Measurements from ENCODE around the gene FARP2. TPM values are rescaled to one million over a fixed set of nuclear protein-coding genes. Genes with fewer than 3 reads are reported as not detected.
"Not testable (repeated sequence)": the region's sequence is repeated elsewhere in the genome, so short reads cannot be mapped to it uniquely, and the experiment has no call there.

Gene FARP2
- total and polyA plus RNA-seq, 2 of the 4 experiments (the other 2 are of a cell fraction), result 17.1 to 30.8 TPM

DNA sequence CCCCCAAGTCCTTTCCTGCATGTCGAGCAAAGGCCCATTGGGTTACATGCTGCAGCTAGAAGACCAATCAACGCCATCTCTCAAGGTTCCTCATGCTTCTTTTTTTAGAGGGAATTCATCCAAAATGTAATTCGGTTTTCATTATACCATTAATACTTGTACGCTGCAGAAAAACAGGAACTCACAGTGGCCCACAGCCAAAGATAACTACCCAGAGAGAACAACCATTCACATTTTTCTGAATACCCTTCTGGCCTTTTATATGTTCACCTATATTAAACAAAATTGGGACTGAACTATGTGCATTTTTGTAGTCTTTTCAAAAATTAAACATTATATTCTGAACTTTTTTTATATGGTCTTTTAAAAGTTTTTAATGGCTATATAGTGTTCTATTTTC, 25.8 kb downstream of the FARP2 start (continued):
- no peak for TF ChIP-seq SMC3 (IDR thresholded peaks at IDR 0.05; ENCODE audit: low read depth, low read length)
- no peak for TF ChIP-seq FOS (IDR thresholded peaks at IDR 0.05; ENCODE audit: low read depth, low read length)
- no peak for TF ChIP-seq BHLHE40 (IDR thresholded peaks at IDR 0.05; ENCODE audit: low read depth, low read length)
- no peak for TF ChIP-seq NFE2L2 (IDR thresholded peaks at IDR 0.05; ENCODE audit: low read depth, low read length)

DNA sequence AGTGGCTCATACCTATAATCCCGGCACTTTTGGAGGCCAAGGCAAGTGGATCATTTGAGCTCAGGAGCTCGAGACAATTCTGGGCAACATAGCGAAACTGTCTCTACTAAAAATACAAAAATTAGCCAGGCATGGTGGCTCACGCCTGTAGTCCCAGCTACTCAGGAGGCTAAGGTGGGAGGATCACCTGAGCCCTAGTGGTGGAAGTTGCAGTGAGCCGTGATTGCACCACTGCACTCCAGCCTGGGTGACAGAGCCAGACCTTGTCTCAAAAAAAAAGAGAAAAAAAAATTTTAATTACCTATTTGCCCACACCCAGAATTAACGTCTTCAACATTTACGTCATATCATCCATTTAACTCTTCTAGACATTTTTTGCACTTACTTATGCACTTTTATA, 29.4 kb downstream of the FARP2 start:
- H4K5ac ChIP-seq (ENCODE audit: low read depth, low read length); ATAC-seq (ENCODE audit: low read depth); H2BK120ac ChIP-seq (ENCODE audit: low read depth, low read length); H2AK5ac ChIP-seq (ENCODE audit: low read depth, low read length); H2BK15ac ChIP-seq (ENCODE audit: low read depth, low read length); dilution Hi-C loops (cut with HindIII; ENCODE audit: low sequenced_read_pairs, unreplicated experiment); H3K18ac ChIP-seq (ENCODE audit: low read depth, low read length); H3K36me3 ChIP-seq (ENCODE audit: control insufficient read depth, insufficient read depth, low read length); H3K4me2 ChIP-seq (ENCODE audit: low read depth, low read length); H2AK9ac ChIP-seq (replicated peaks; ENCODE audit: low read depth, low read length, poor library complexity); DNase-seq; H3K27ac ChIP-seq (ENCODE audit: insufficient read depth, low read length); H3K9me3 ChIP-seq (ENCODE audit: control insufficient read depth, insufficient read depth, low read length); intact Hi-C loops (cut with micrococcal nuclease); H3K56ac ChIP-seq (ENCODE audit: extremely low read depth, insufficient read depth, low read length); in situ Hi-C loops (cut with MboI; ENCODE audit: low sequenced_read_pairs); H3K27me3 ChIP-seq (ENCODE audit: control insufficient read depth, insufficient read depth, low read length); BruUV-seq (replicated peaks); H3K23ac ChIP-seq (ENCODE audit: low read depth, low read length); H3K14ac ChIP-seq (replicated peaks; ENCODE audit: low read depth, low read length); H3K9ac ChIP-seq (ENCODE audit: low read depth, low read length); H4K91ac ChIP-seq (ENCODE audit: insufficient read depth, low read depth, low read length); CTCF ChIA-PET; POLR2A ChIA-PET (ENCODE audit: unreplicated experiment); H2BK20ac ChIP-seq (ENCODE audit: low read depth, low read length); H2AFZ ChIP-seq (replicated peaks; ENCODE audit: low read length, poor library complexity); H3K4me1 ChIP-seq (ENCODE audit: control insufficient read depth, insufficient read depth, low read length); H3K4ac ChIP-seq (ENCODE audit: low read depth, low read length); H4K8ac ChIP-seq (ENCODE audit: low read depth in 2 of 2, low read length in 2 of 2); H3K4me3 ChIP-seq (ENCODE audit: insufficient read depth, low read depth, low read length); H2BK5ac ChIP-seq (ENCODE audit: low read depth, low read length, poor library complexity, severe bottlenecking): not testable (repeated sequence)
- WGBS, 2 experiments (ENCODE audit: extremely low coverage in 2 of 2, insufficient read length in 1 of 2), result 100% methylated on average over 2 of the region's 7 CpGs; no CpG with 5 or more reads in 1 of the 2 experiments
- H4K20me1 ChIP-seq (ENCODE audit: insufficient read depth, low read length), result peaks cover 10% of the 10 kb centered on the region; the same call in 1 of the 2 replicates
- H3K79me1 ChIP-seq (ENCODE audit: low read depth in 1 of 2, low read length in 2 of 2), result peaks cover 27 to 55% of the 10 kb centered on the region in 2 experiments
- peaks cover 13% of the 10 kb centered on the region for H3K9me1 ChIP-seq (ENCODE audit: insufficient read depth, low read length)

Data from IMR-90 (cell line).